Neural cell (in vitro differentiated cells): ENCODE measurements around the gene ST7L. TPM values are rescaled to one million over a fixed set of nuclear protein-coding genes. Genes with fewer than 3 reads are reported as not detected.

Experiments used
- H2AFZ ChIP-seq: fragments of 200-600, 300-800 bp; sonication (generic), shearing (Covaris generic); 2 replicates; pipeline ENCODE4 v1.6.0; 2014; ENCODE audit warnings: low read depth, mild to moderate bottlenecking, antibody characterized with exemption, low read length, moderate library complexity
- H3F3A ChIP-seq: fragments of 200-600 bp; shearing (Covaris generic); 2 replicates; pipeline ENCODE4 v1.6.1; 2016; ENCODE audit warnings: mild to moderate bottlenecking, moderate library complexity, mixed read lengths, antibody characterized with exemption, low read length; ENCODE audit not compliant: insufficient read depth, poor library complexity, severe bottlenecking
- H3K27ac ChIP-seq: fragments of 200-600, 300-800 bp; sonication (generic), shearing (Covaris generic); 2 replicates; pipeline ENCODE4 v1.5.1; 2014; ENCODE audit warnings: mild to moderate bottlenecking, low read length, moderate library complexity
- H3K27me3 ChIP-seq: fragments of 300-800, 200-600 bp; sonication (generic), shearing (Covaris generic); 2 replicates; pipeline ENCODE4 v1.6.0; 2014; ENCODE audit warnings: mild to moderate bottlenecking, low read depth, low read length, moderate library complexity; ENCODE audit not compliant: insufficient read depth
- H3K36me3 ChIP-seq: fragments of 300-800, 200-600 bp; sonication (generic), shearing (Covaris generic); 2 replicates; pipeline ENCODE4 v1.5.1; 2014; ENCODE audit warnings: mild to moderate bottlenecking, antibody characterized with exemption, low read length, moderate library complexity; ENCODE audit not compliant: insufficient read depth
- H3K4me2 ChIP-seq: fragments of 300-800, 200-600 bp; sonication (generic), shearing (Covaris generic); 2 replicates; pipeline ENCODE4 v1.6.0; 2014; ENCODE audit warnings: mild to moderate bottlenecking, low read length
- H3K4me3 ChIP-seq: fragments of 300-800, 200-600 bp; sonication (generic), shearing (Covaris generic); 2 replicates; pipeline ENCODE4 v1.5.1; 2014; ENCODE audit warnings: mild to moderate bottlenecking, low read length, moderate library complexity
- H3K79me2 ChIP-seq: fragments of 200-600 bp; shearing (Covaris generic); replicated peaks from 2 replicates; pipeline ENCODE4 v1.6.0; 2014; ENCODE audit warnings: mild to moderate bottlenecking, low read length, moderate library complexity; ENCODE audit not compliant: insufficient read depth
- H3K9ac ChIP-seq: fragments of 300-800, 200-600 bp; sonication (generic), shearing (Covaris generic); 2 replicates; pipeline ENCODE4 v1.6.1; 2016; ENCODE audit warnings: mild to moderate bottlenecking, low read length, mixed read lengths
- H3K9me2 ChIP-seq: fragments of 200-600 bp; shearing (Covaris generic); 2 replicates; pipeline ENCODE4 v1.6.1; 2016; ENCODE audit warnings: mild to moderate bottlenecking, low read length, mixed read lengths; ENCODE audit not compliant: insufficient read depth
- H3K9me3 ChIP-seq: fragments of 200-600, 300-800 bp; sonication (generic), shearing (Covaris generic); 2 replicates; pipeline ENCODE4 v1.6.1; 2016; ENCODE audit warnings: mild to moderate bottlenecking, mixed run types, low read length, moderate library complexity, mixed read lengths
- H4K20me1 ChIP-seq: fragments of 200-600 bp; shearing (Covaris generic); 2 replicates; pipeline ENCODE4 v1.6.1; 2016; ENCODE audit warnings: mild to moderate bottlenecking, mixed run types; ENCODE audit not compliant: insufficient read depth
- EP300 ChIP-seq: fragments of 450-650 bp; conservative IDR thresholded peaks from 2 replicates; pipeline ENCODE4 v1.6.1; 2014; ENCODE audit warnings: antibody characterized with exemption, mild to moderate bottlenecking, moderate library complexity; ENCODE audit not compliant: poor library complexity, severe bottlenecking
- EZH2 ChIP-seq: fragments of 200-600, 300-800 bp; shearing (Covaris generic), sonication (generic); IDR thresholded peaks from 2 replicates; pipeline ENCODE4 v1.6.1; 2014; ENCODE audit warnings: antibody characterized with exemption, low read length, borderline replicate concordance, mild to moderate bottlenecking; ENCODE audit not compliant: insufficient read depth, poor library complexity, severe bottlenecking
- MXI1 ChIP-seq: fragments of 450-650 bp; conservative IDR thresholded peaks from 2 replicates; pipeline ENCODE4 v1.6.1; 2014; ENCODE audit warnings: antibody characterized with exemption, mild to moderate bottlenecking; ENCODE audit not compliant: poor library complexity, severe bottlenecking
- POLR2AphosphoS5 ChIP-seq: IDR thresholded peaks from 2 replicates; pipeline ENCODE4 v1.6.1; 2012
- RAD21 ChIP-seq: fragments of 450-650 bp; conservative IDR thresholded peaks from 2 replicates; pipeline ENCODE4 v1.6.1; 2014; ENCODE audit warnings: antibody characterized with exemption, mild to moderate bottlenecking, moderate library complexity
- SMC3 ChIP-seq: fragments of 450-650 bp; conservative IDR thresholded peaks from 2 replicates; pipeline ENCODE4 v1.6.1; 2014; ENCODE audit warnings: antibody characterized with exemption, mild to moderate bottlenecking, moderate library complexity; ENCODE audit not compliant: poor library complexity
- TAF1 ChIP-seq: IDR thresholded peaks from 2 replicates; pipeline ENCODE4 v1.6.1; 2012; ENCODE audit warnings: low read depth
- polyA plus RNA-seq: library from polyadenylated mRNA; depleted of rRNA; stranded (reverse); fragments of >200 nt; gene quantifications from 2 replicates; pipeline ENCODE4 v1.2.3, GENCODE V29; 2014
- TF ChIP-seq, protein P1 (sequence below): IDR thresholded peaks from 2 replicates; pipeline ENCODE4 v1.6.1; 2012; ENCODE audit warnings: borderline replicate concordance
- TF ChIP-seq, protein P2 (sequence below): fragments of 450-650 bp; IDR thresholded peaks from 2 replicates; pipeline ENCODE4 v1.5.1; 2014; ENCODE audit warnings: antibody characterized with exemption, mild to moderate bottlenecking, moderate library complexity; ENCODE audit not compliant: poor library complexity, severe bottlenecking

The ST7L gene
- polyA plus RNA-seq, 1 donor from 2014 or later = 33.7 TPM

DNA sequence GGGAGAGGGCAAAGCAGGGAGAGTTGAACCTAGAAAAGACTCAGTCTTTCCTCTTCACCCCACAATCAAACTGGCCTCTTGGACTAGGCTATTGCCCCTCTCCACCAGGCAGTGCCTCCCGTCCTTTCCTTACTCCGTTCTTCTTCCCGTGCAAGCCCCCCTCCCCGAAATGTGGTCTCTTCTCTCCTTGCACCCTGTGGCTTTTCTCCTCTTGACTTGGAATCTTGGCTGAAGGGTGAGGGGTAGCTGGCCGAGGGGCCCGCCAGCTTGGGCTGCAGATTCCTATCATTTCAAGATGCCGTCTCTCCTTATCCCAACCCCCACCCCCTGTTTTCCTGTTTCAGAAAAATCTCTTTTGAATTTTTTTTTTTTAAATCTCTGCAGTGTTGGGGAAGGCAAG is 108.6 kb downstream of the ST7L start:
- Histone ChIP-seq H2AFZ (no peak overlapping the region), H3K27ac (no peak overlapping the region), H3K36me3 (no peaks in the 10 kb centered on the region), H3K9me2 (no peaks in the 10 kb centered on the region), H3K79me2 (no peaks in the 10 kb centered on the region), H3K9me3 (no peaks in the 10 kb centered on the region), H3K9ac (no peak overlapping the region), H3K4me3 (no peak overlapping the region), H3K27me3 (peaks cover 51% of the 10 kb centered on the region), H3F3A (no peaks in the 10 kb centered on the region), H3K4me2 (no peak overlapping the region), H4K20me1 (no peaks in the 10 kb centered on the region)
- TF ChIP-seq, protein P1, sequence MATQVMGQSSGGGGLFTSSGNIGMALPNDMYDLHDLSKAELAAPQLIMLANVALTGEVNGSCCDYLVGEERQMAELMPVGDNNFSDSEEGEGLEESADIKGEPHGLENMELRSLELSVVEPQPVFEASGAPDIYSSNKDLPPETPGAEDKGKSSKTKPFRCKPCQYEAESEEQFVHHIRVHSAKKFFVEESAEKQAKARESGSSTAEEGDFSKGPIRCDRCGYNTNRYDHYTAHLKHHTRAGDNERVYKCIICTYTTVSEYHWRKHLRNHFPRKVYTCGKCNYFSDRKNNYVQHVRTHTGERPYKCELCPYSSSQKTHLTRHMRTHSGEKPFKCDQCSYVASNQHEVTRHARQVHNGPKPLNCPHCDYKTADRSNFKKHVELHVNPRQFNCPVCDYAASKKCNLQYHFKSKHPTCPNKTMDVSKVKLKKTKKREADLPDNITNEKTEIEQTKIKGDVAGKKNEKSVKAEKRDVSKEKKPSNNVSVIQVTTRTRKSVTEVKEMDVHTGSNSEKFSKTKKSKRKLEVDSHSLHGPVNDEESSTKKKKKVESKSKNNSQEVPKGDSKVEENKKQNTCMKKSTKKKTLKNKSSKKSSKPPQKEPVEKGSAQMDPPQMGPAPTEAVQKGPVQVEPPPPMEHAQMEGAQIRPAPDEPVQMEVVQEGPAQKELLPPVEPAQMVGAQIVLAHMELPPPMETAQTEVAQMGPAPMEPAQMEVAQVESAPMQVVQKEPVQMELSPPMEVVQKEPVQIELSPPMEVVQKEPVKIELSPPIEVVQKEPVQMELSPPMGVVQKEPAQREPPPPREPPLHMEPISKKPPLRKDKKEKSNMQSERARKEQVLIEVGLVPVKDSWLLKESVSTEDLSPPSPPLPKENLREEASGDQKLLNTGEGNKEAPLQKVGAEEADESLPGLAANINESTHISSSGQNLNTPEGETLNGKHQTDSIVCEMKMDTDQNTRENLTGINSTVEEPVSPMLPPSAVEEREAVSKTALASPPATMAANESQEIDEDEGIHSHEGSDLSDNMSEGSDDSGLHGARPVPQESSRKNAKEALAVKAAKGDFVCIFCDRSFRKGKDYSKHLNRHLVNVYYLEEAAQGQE = no peak
- TF ChIP-seq EP300 = no peak
- no peak for TF ChIP-seq EZH2
- TF ChIP-seq SMC3 = no peak
- TF ChIP-seq TAF1 = no peak
- no peak for TF ChIP-seq POLR2AphosphoS5
- no peak for TF ChIP-seq RAD21
- TF ChIP-seq MXI1 = no peak
- TF ChIP-seq, protein P2, sequence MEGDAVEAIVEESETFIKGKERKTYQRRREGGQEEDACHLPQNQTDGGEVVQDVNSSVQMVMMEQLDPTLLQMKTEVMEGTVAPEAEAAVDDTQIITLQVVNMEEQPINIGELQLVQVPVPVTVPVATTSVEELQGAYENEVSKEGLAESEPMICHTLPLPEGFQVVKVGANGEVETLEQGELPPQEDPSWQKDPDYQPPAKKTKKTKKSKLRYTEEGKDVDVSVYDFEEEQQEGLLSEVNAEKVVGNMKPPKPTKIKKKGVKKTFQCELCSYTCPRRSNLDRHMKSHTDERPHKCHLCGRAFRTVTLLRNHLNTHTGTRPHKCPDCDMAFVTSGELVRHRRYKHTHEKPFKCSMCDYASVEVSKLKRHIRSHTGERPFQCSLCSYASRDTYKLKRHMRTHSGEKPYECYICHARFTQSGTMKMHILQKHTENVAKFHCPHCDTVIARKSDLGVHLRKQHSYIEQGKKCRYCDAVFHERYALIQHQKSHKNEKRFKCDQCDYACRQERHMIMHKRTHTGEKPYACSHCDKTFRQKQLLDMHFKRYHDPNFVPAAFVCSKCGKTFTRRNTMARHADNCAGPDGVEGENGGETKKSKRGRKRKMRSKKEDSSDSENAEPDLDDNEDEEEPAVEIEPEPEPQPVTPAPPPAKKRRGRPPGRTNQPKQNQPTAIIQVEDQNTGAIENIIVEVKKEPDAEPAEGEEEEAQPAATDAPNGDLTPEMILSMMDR = no peak

DNA sequence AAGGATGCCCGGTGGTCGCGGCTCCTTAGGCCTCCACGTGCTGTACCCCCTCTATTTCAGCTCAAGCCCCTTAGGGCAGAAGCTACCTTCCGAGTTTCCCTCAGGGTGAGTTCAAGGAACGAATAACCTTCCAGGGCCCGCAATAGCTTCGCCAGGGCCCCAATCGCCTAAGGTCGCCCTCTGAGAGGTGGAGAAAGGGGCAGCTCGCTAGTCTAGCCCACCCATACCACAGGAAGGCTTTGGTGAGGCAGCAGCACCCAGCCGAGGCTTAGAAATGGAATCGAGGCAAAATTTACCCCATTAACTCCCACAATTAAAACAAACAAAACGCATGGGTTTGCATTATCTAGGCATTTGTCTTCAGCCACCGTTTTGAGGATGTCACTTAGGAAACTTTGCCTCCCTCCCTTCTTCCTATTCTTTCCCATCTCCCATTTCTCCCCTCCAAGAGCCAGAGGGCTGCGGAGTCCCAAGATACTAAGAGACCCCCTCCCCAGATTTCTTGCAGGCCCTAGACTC is 109.2 kb downstream of the ST7L start:
- H4K20me1 ChIP-seq = no peaks in the 10 kb centered on the region
- no peak overlapping the region for H3K4me2 ChIP-seq
- H3K9me3 ChIP-seq = no peaks in the 10 kb centered on the region
- TF ChIP-seq TAF1 = no peak
- TF ChIP-seq, protein P1 = no peak
- TF ChIP-seq, protein P2 = no peak
- TF ChIP-seq EZH2 = no peak
- TF ChIP-seq SMC3 = no peak
- no peak for TF ChIP-seq EP300
- TF ChIP-seq RAD21 = no peak
- TF ChIP-seq MXI1 = no peak
- no peak for TF ChIP-seq POLR2AphosphoS5
- H3K27ac ChIP-seq = no peak overlapping the region
- no peaks in the 10 kb centered on the region for H3K79me2 ChIP-seq
- H2AFZ ChIP-seq = no peak overlapping the region
- no peaks in the 10 kb centered on the region for H3K9me2 ChIP-seq
- H3K27me3 ChIP-seq = peaks cover 55% of the 10 kb centered on the region
- H3K36me3 ChIP-seq = no peaks in the 10 kb centered on the region
- no peak overlapping the region for H3K4me3 ChIP-seq
- H3K9ac ChIP-seq = no peak overlapping the region
- no peaks in the 10 kb centered on the region for H3F3A ChIP-seq
